IMR-90 (cell line): Measurements from ENCODE around the gene STAG1.

ENCODE experiments used
- CEBPB ChIP-seq: IDR thresholded peaks from 2 replicates; pipeline ENCODE4 v1.6.1; 2012; ENCODE audit warnings: low read depth, low read length, improper control_type of control experiment
- CTCF ChIP-seq: conservative IDR thresholded peaks from 2 replicates; pipeline ENCODE4 v1.5.1; 2012; ENCODE audit warnings: mild to moderate bottlenecking, low read depth, low read length, improper control_type of control experiment
- ELK1 ChIP-seq: fragments of 150-350 bp; IDR thresholded peaks from 2 replicates; pipeline ENCODE4 v1.6.1; 2016; ENCODE audit warnings: low read depth, mild to moderate bottlenecking, low read length, moderate library complexity, borderline replicate concordance
- FOS ChIP-seq: fragments of 150-350 bp; IDR thresholded peaks from 2 replicates; pipeline ENCODE4 v1.6.1; 2016; ENCODE audit warnings: low read depth, low read length
- MAFK ChIP-seq: IDR thresholded peaks from 2 replicates; pipeline ENCODE4 v1.6.1; 2012; ENCODE audit warnings: low read depth, low read length, improper control_type of control experiment
- MXI1 ChIP-seq: IDR thresholded peaks from 2 replicates; pipeline ENCODE4 v1.6.1; 2012; ENCODE audit warnings: low read depth, mild to moderate bottlenecking, low read length, moderate library complexity, borderline replicate concordance
- NFE2L2 ChIP-seq: fragments of 150-350 bp; IDR thresholded peaks from 2 replicates; pipeline ENCODE4 v1.6.1; 2016; ENCODE audit warnings: low read depth, mild to moderate bottlenecking, low read length
- POLR2A ChIP-seq: IDR thresholded peaks from 2 replicates; pipeline ENCODE4 v1.6.1; 2012; ENCODE audit warnings: mild to moderate bottlenecking, low read depth, low read length
- RAD21 ChIP-seq: IDR thresholded peaks from 2 replicates; pipeline ENCODE4 v1.6.1; 2012; ENCODE audit warnings: low read length, improper control_type of control experiment
- RCOR1 ChIP-seq: IDR thresholded peaks from 2 replicates; pipeline ENCODE4 v1.6.1; 2012; ENCODE audit warnings: mild to moderate bottlenecking, low read length, improper control_type of control experiment; ENCODE audit not compliant: insufficient replicate concordance
- RFX5 ChIP-seq: IDR thresholded peaks from 2 replicates; pipeline ENCODE4 v1.8.0; 2012; ENCODE audit warnings: low read depth, mild to moderate bottlenecking, low read length, moderate library complexity
- SMC3 ChIP-seq: fragments of 150-350 bp; IDR thresholded peaks from 2 replicates; pipeline ENCODE4 v1.6.1; 2016; ENCODE audit warnings: low read depth, mild to moderate bottlenecking, antibody characterized with exemption, low read length, moderate library complexity
- USF2 ChIP-seq: fragments of 150-350 bp; IDR thresholded peaks from 2 replicates; pipeline ENCODE4 v1.6.1; 2017; ENCODE audit warnings: mild to moderate bottlenecking, antibody characterized with exemption, low read length, low read depth

GRCh38 chr3:136657526-136657925 is 94.7 kb downstream of the STAG1 start:
- no peak for TF ChIP-seq CTCF
- TF ChIP-seq POLR2A: no peak
- TF ChIP-seq RFX5: no peak
- no peak for TF ChIP-seq CEBPB
- no peak for TF ChIP-seq RCOR1
- no peak for TF ChIP-seq SMC3
- TF ChIP-seq FOS: no peak
- no peak for TF ChIP-seq ELK1
- TF ChIP-seq USF2: no peak
- TF ChIP-seq MXI1: no peak
- no peak for TF ChIP-seq RAD21
- TF ChIP-seq NFE2L2: no peak
- no peak for TF ChIP-seq MAFK
